Measurements from ENCODE around the gene SORCS2.

DNA sequence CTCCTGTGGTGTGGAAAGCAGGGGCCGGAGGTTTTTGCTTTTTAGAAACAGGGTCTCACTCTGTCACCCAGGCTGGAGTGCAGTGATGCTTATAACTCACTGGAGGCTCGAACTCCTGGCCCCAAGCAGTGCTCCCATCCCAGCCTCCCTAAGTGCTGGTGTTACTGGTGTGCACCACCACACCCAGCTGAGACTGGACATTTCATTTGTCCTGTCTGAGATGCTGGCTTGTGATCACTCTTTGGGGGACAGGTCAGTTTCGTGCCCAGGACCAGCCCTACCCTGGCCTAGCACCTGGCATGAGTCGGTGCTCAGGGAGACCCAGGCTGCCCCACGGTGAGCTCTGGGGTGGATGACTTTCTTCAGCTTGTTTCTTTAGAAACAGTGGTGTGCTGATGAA is 231.1 kb downstream of the SORCS2 start:
- TF ChIP-seq, protein P1, sequence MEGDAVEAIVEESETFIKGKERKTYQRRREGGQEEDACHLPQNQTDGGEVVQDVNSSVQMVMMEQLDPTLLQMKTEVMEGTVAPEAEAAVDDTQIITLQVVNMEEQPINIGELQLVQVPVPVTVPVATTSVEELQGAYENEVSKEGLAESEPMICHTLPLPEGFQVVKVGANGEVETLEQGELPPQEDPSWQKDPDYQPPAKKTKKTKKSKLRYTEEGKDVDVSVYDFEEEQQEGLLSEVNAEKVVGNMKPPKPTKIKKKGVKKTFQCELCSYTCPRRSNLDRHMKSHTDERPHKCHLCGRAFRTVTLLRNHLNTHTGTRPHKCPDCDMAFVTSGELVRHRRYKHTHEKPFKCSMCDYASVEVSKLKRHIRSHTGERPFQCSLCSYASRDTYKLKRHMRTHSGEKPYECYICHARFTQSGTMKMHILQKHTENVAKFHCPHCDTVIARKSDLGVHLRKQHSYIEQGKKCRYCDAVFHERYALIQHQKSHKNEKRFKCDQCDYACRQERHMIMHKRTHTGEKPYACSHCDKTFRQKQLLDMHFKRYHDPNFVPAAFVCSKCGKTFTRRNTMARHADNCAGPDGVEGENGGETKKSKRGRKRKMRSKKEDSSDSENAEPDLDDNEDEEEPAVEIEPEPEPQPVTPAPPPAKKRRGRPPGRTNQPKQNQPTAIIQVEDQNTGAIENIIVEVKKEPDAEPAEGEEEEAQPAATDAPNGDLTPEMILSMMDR (IDR thresholded peaks at IDR 0.05), result no peak
- TF ChIP-seq POLR2A (IDR thresholded peaks at IDR 0.05), result no peak
